IMR-90 (cell line): ENCODE data around the gene PLS1. TPM values are rescaled to one million over a fixed set of nuclear protein-coding genes. Genes with fewer than 3 reads are reported as not detected.

ENCODE experiments used
- ATAC-seq: fragments of 200-7000 bp; cut with Tn5 transposase; 2 replicates; pipeline ENCODE4 v1.9.1; 2020; ENCODE audit warnings: low read depth, mild to moderate bottlenecking, moderate library complexity
- BruUV-seq: library from RNA; stranded (reverse); fragments of 400-500 nt; replicated peaks from 2 replicates; lab custom pipeline; 2021; lab: Mats Ljungman, UMichigan
- CTCF ChIA-PET: fragments of 300-600 bp; formaldehyde crosslinking; extraction: SDS; loops from one replicate; lab custom pipeline; 2021; ENCODE audit warnings: antibody characterized with exemption; lab: Yijun Ruan, JAX
- POLR2A ChIA-PET: fragments of 300-600 bp; sonication (Branson Sonifier 250); formaldehyde crosslinking; loops from one replicate; lab custom pipeline; 2022; ENCODE audit warnings: antibody characterized with exemption; ENCODE audit not compliant: unreplicated experiment; lab: Charles Lee
- DNase-seq: peaks from one replicate; pipeline ENCODE4 v3.0.0; 2013
- H2AFZ ChIP-seq: replicated peaks from 2 replicates; pipeline ENCODE3; 2013; ENCODE audit warnings: low read length, mild to moderate bottlenecking; ENCODE audit not compliant: poor library complexity
- H2AK5ac ChIP-seq: 2 replicates; pipeline ENCODE4 v1.6.1; 2013; ENCODE audit warnings: low read depth, low read length, inconsistent platforms
- H2AK9ac ChIP-seq: replicated peaks from 2 replicates; pipeline ENCODE3; 2013; ENCODE audit warnings: mild to moderate bottlenecking, low read depth, low read length, moderate library complexity; ENCODE audit not compliant: poor library complexity
- H2BK120ac ChIP-seq: 2 replicates; pipeline ENCODE4 v1.6.1; 2013; ENCODE audit warnings: low read depth, low read length, inconsistent platforms
- H2BK15ac ChIP-seq: 3 replicates; pipeline ENCODE4 v1.6.1; 2013; ENCODE audit warnings: low read depth, low read length, inconsistent platforms
- H2BK20ac ChIP-seq: 2 replicates; pipeline ENCODE4 v1.6.1; 2013; ENCODE audit warnings: low read depth, mild to moderate bottlenecking, inconsistent platforms, low read length, moderate library complexity
- H2BK5ac ChIP-seq: 2 replicates; pipeline ENCODE4 v1.6.1; 2013; ENCODE audit warnings: mild to moderate bottlenecking, low read depth, low read length, inconsistent platforms; ENCODE audit not compliant: poor library complexity, severe bottlenecking
- H3K14ac ChIP-seq: replicated peaks from 2 replicates; pipeline ENCODE4 v1.6.1; 2013; ENCODE audit warnings: low read depth, low read length, inconsistent platforms
- H3K18ac ChIP-seq: 2 replicates; pipeline ENCODE4 v1.6.1; 2013; ENCODE audit warnings: low read depth, low read length, control low read depth
- H3K23ac ChIP-seq: 2 replicates; pipeline ENCODE4 v1.6.1; 2013; ENCODE audit warnings: low read depth, low read length, inconsistent platforms
- H3K27ac ChIP-seq: 2 replicates; pipeline ENCODE4 v1.5.1; 2013; ENCODE audit warnings: mild to moderate bottlenecking, control low read depth, low read length; ENCODE audit not compliant: insufficient read depth
- H3K27me3 ChIP-seq: 2 replicates; pipeline ENCODE4 v1.6.1; 2013; ENCODE audit warnings: low read length; ENCODE audit not compliant: control insufficient read depth, insufficient read depth
- H3K36me3 ChIP-seq: 2 replicates; pipeline ENCODE4 v1.6.1; 2013; ENCODE audit warnings: low read length, mixed read lengths; ENCODE audit not compliant: control insufficient read depth, insufficient read depth
- H3K4ac ChIP-seq: 2 replicates; pipeline ENCODE4 v1.6.1; 2013; ENCODE audit warnings: low read depth, low read length, inconsistent platforms
- H3K4me1 ChIP-seq: 2 replicates; pipeline ENCODE4 v1.6.1; 2013; ENCODE audit warnings: low read length, mixed read lengths; ENCODE audit not compliant: control insufficient read depth, insufficient read depth
- H3K4me2 ChIP-seq: 2 replicates; pipeline ENCODE4 v1.6.1; 2013; ENCODE audit warnings: low read depth, mild to moderate bottlenecking, control low read depth, low read length, moderate library complexity
- H3K4me3 ChIP-seq: 2 replicates; pipeline ENCODE4 v1.5.1; 2013; ENCODE audit warnings: low read depth, mild to moderate bottlenecking, control low read depth, low read length, moderate library complexity; ENCODE audit not compliant: insufficient read depth
- H3K56ac ChIP-seq: 2 replicates; pipeline ENCODE4 v1.6.1; 2013; ENCODE audit warnings: low read length, inconsistent platforms; ENCODE audit not compliant: insufficient read depth; ENCODE audit errors: extremely low read depth
- H3K79me1 ChIP-seq, 2 experiments: 2 replicates each; pipeline ENCODE4 v1.6.1; 2013; ENCODE audit warnings: low read length in 2 of 2, inconsistent platforms in 1 of 2, low read depth in 1 of 2
- H3K9ac ChIP-seq: 2 replicates; pipeline ENCODE4 v1.6.1; 2013; ENCODE audit warnings: low read depth, low read length, control low read depth
- H3K9me1 ChIP-seq: 2 replicates; pipeline ENCODE4 v1.6.1; 2013; ENCODE audit warnings: low read length, inconsistent platforms; ENCODE audit not compliant: insufficient read depth
- H3K9me3 ChIP-seq: 2 replicates; pipeline ENCODE4 v1.6.1; 2013; ENCODE audit warnings: low read length; ENCODE audit not compliant: control insufficient read depth, insufficient read depth
- H4K20me1 ChIP-seq: 2 replicates; pipeline ENCODE4 v1.6.1; 2013; ENCODE audit warnings: low read length, inconsistent platforms; ENCODE audit not compliant: insufficient read depth
- H4K5ac ChIP-seq: 2 replicates; pipeline ENCODE4 v1.6.1; 2013; ENCODE audit warnings: mild to moderate bottlenecking, low read depth, low read length, control low read depth
- H4K8ac ChIP-seq, 2 experiments: 2 replicates each; pipeline ENCODE4 v1.6.1; 2013; ENCODE audit warnings: low read depth in 2 of 2, low read length in 2 of 2, control low read depth in 1 of 2, inconsistent platforms in 1 of 2
- H4K91ac ChIP-seq: 2 replicates; pipeline ENCODE4 v1.6.1; 2013; ENCODE audit warnings: low read depth, low read length, inconsistent platforms; ENCODE audit not compliant: insufficient read depth
- MAZ ChIP-seq: IDR thresholded peaks from 2 replicates; pipeline ENCODE4 v1.6.1; 2012; ENCODE audit warnings: low read depth, mild to moderate bottlenecking, low read length, improper control_type of control experiment, moderate library complexity, borderline replicate concordance
- MXI1 ChIP-seq: IDR thresholded peaks from 2 replicates; pipeline ENCODE4 v1.6.1; 2012; ENCODE audit warnings: low read depth, mild to moderate bottlenecking, low read length, moderate library complexity, borderline replicate concordance
- SMC3 ChIP-seq: fragments of 150-350 bp; IDR thresholded peaks from 2 replicates; pipeline ENCODE4 v1.6.1; 2016; ENCODE audit warnings: low read depth, mild to moderate bottlenecking, antibody characterized with exemption, low read length, moderate library complexity
- WGBS, 2 experiments: methylation state at CpG; one replicate each; pipeline versions ENCODE4 v1.1.5 to v1.1.7; 2013; ENCODE audit warnings: missing lambda C conversion rate in 2 of 2; ENCODE audit not compliant: insufficient read length in 1 of 2; ENCODE audit errors: extremely low coverage in 2 of 2; 5-methylcytosine and 5-hydroxymethylcytosine counted together
- dilution Hi-C: fragments of 300-500 bp; cut with HindIII; formaldehyde crosslinking; loops from one replicate; pipeline ENCODE4 v1.14.3; 2018; ENCODE audit warnings: low sequenced_read_pairs; ENCODE audit not compliant: unreplicated experiment
- in situ Hi-C: fragments of 300-500 bp; cut with MboI; formaldehyde crosslinking; loops from 3 replicates; pipeline ENCODE4 v1.14.3; 2019; ENCODE audit warnings: low sequenced_read_pairs, inconsistent platforms, mixed read lengths
- intact Hi-C: fragments of 100-400 bp; cut with micrococcal nuclease; formaldehyde crosslinking; loops from 2 replicates; pipeline ENCODE4 v1.10.0; 2022
- polyA plus RNA-seq, 3 experiments: library from polyadenylated mRNA; depleted of rRNA; stranded (reverse); fragments of >200 nt; gene quantifications; 2 replicates each; pipeline ENCODE4 v1.2.3, GENCODE V29; 2012; ENCODE audit warnings: low replicate concordance in 1 of 3
- total RNA-seq: library from RNA; depleted of rRNA; stranded (reverse); fragments of >200 nt; gene quantifications from 2 replicates; pipeline ENCODE4 v1.2.3, GENCODE V29; 2012
- TF ChIP-seq, protein P1 (sequence below): fragments of 150-350 bp; IDR thresholded peaks from 2 replicates; pipeline ENCODE4 v1.6.1; 2017; ENCODE audit warnings: mild to moderate bottlenecking, antibody characterized with exemption, low read length, low read depth

The PLS1 gene
- total and polyA plus RNA-seq, 2 of the 4 experiments (the other 2 are of a cell fraction) = 0.29 to 0.90 TPM

DNA sequence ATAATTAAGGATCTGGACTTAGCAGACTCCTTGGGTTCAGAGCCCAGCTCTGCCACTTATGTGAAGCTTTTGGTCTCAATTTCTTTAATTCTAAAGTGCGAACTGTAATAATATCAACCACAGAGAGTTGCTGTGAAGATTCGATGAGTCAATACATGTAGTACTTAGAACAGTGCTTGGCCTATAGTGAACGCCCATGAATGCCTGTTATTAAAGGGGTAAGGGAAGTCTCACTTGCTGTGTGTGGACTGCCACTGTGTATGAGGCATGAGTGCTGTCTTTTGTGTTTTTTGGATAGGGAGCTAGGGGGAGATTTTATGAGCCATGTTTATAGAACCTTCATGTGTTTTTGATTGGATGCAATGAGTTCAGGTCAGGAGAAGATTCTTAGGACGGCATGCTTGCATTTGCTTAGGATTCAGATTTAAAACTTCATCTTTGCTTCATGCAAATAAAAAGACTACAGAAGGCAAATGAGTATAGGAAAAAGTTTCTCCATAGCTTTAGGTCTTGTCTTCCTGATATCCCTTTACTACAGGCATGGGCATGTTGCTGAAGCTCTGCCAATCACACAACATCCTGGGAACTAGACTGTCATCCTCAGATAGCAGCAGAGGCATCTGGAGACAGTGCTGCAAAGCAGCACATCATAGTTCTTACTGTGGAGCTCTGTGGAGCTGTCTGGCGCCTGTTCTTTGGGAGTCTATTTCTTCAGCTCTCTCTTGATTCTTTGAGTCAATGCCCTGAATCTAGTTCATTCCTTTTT is 50.0 kb downstream of the PLS1 start:
- Histone ChIP-seq H3K56ac (no peak overlapping the region), H2AK9ac (no peak overlapping the region), H3K9me3 (no peaks in the 10 kb centered on the region), H3K18ac (no peak overlapping the region), H3K4me3 (no peak overlapping the region), H3K4ac (no peak overlapping the region), H2BK120ac (no peak overlapping the region), H4K91ac (no peak overlapping the region), H3K27me3 (no peaks in the 10 kb centered on the region; the same call in 1 of the 2 replicates), H3K27ac (no peak overlapping the region), H3K36me3 (no peaks in the 10 kb centered on the region), H4K8ac (no peak overlapping the region), H3K79me1 (no peaks in the 10 kb centered on the region), H4K5ac (no peak overlapping the region), H2AFZ (no peak overlapping the region), H3K23ac (no peak overlapping the region), H3K9me1 (no peaks in the 10 kb centered on the region), H2BK15ac (no peak overlapping the region), H3K9ac (no peak overlapping the region), H4K20me1 (no peaks in the 10 kb centered on the region), H2BK5ac (no peak overlapping the region), H2AK5ac (no peak overlapping the region), H3K4me1 (no peaks in the 10 kb centered on the region), H3K14ac (no peak overlapping the region), H3K4me2 (no peak overlapping the region), H2BK20ac (no peak overlapping the region)
- TF ChIP-seq, protein P1, sequence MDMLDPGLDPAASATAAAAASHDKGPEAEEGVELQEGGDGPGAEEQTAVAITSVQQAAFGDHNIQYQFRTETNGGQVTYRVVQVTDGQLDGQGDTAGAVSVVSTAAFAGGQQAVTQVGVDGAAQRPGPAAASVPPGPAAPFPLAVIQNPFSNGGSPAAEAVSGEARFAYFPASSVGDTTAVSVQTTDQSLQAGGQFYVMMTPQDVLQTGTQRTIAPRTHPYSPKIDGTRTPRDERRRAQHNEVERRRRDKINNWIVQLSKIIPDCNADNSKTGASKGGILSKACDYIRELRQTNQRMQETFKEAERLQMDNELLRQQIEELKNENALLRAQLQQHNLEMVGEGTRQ = no peak
- TF ChIP-seq SMC3 = no peak
- no peak for TF ChIP-seq MAZ
- no peak for TF ChIP-seq MXI1
- ChIA-PET POLR2A (no interaction called here), CTCF (no interaction called here)
- intact Hi-C loops (no loop called here), in situ Hi-C loops (no loop called here), dilution Hi-C loops (no loop called here)
- no TSS peak for BruUV-seq
- ATAC-seq (no peak), DNase-seq (no peak)
- WGBS, 2 experiments = 90% methylated on average over 2 of the region's 5 CpGs; no CpG with 5 or more reads in 1 of the 2 experiments
